NOMO-1 (cell line): ENCODE measurements around the gene CLDN9.
A peak's percentile ranks its signal among the peaks of the same experiment; 100 is the strongest.

Experiments
- DNase-seq, 2 experiments: peaks; one replicate each; lab custom pipeline; 2025; ENCODE audit not compliant: unreplicated experiment in 2 of 2; lab: John Stamatoyannopoulos, UW

The CLDN9 gene

GRCh38 chr16:3017794-3018506 lies 5.2 kb downstream of the CLDN9 start, which contains the start of gene CLDN6:
CLDN6 (minus strand) TSS chr16:3018183; CDS start chr16:3016021, 2,162 bp downstream.
- no peak for DNase-seq

- no peak for DNase-seq
Measured at GRCh38 chr16:3019594-3020246, 7.0 kb downstream of the CLDN9 start.

DNA sequence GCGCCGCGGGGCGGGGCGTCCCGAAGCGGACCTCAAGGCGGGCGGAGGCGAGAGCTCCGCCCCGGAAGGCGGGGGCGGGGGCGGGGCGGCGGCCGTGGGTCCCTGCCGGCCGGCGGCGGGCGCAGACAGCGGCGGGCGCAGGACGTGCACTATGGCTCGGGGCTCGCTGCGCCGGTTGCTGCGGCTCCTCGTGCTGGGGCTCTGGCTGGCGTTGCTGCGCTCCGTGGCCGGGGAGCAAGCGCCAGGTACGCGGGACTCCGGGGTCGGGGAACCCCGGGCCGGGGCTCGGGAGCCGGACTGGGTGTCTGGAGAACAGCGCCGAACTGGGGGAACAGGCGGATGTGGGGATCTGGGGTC lies 7.5 kb downstream of the CLDN9 start, which contains the start of gene TNFRSF12A:
Gene TNFRSF12A (plus strand): TSS at position 122 of the 357 bp plus-strand sequence. CDS start 30 bp downstream, at position 152.
- DNase-seq, result peak; percentile 66 to 87

- DNase-seq, result peak in 1 of 2 experiments; percentile 37
Measured at GRCh38 chr16:3020604-3021448, 8.1 kb downstream of the CLDN9 start.

DNA sequence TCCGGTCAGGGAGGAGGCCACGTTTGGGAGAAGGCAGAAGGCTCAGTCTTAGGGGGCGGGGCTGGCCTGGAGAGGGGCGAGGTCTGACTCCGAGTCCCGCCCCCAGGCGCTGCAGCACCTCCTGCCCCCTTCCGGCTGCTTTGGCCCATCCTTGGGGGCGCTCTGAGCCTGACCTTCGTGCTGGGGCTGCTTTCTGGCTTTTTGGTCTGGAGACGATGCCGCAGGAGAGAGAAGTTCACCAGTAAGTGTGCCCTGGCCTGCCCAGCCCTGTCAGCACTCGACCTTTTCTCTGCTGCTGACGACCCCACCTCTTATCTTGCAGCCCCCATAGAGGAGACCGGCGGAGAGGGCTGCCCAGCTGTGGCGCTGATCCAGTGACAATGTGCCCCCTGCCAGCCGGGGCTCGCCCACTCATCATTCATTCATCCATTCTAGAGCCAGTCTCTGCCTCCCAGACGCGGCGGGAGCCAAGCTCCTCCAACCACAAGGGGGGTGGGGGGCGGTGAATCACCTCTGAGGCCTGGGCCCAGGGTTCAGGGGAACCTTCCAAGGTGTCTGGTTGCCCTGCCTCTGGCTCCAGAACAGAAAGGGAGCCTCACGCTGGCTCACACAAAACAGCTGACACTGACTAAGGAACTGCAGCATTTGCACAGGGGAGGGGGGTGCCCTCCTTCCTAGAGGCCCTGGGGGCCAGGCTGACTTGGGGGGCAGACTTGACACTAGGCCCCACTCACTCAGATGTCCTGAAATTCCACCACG lies 8.9 kb downstream of the CLDN9 start:
- peak; percentile 74 to 91 for DNase-seq

DNA sequence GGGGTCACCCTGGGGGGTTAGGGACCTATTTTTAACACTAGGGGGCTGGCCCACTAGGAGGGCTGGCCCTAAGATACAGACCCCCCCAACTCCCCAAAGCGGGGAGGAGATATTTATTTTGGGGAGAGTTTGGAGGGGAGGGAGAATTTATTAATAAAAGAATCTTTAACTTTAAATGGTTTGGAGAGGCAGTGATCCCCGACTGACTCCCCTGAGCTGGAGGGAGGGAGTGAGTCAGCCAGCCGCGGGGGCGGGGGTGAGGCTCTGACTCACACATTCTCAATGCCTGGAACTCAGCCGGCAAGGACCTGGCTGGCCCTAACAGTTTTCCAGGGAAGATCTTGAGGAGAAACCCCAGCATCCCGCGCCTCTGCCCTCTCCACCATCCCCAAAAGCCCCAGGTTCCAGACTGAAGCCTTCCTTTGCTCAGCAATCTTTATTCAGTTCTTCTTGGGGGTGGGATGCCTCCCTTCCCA lies 9.5 kb downstream of the CLDN9 start:
- peak; percentile 34 to 59 for DNase-seq

DNA sequence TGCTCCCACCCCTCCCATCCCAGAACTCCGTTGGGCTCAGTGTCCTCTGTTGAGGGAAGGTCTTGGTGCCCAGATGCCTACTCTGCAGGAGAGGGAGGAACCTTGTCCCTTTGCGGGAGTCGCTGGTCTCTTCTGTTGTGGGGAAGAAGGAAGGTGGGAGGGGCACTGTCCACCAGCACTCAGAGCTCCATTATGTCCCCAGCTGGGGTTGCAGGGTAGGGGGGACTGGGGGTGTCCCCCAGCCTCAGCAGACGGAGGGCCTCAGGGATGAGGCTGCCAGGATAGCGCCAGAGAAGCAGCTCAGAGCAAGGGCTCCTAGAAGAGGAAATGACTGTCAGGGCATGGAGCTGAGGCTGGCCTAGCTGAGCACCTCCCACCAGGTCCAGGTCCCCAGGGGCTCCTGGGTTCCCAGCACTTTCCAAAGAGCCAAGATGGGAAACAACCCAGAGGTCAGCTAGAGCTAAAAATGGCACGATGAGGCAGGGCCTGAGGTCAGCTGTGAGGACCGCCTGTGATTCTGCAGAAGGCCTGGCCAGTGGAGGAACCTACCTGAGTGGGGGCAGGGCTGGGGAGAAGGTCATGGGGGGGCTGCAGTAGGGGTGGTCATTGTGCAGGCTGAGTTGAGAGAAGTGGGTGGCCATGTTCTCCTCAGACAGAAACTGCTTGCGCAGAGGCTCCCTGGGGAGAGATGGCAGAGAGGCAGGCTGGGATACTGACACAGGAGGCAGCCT lies 10.1 kb downstream of the CLDN9 start:
- no peak for DNase-seq

DNA sequence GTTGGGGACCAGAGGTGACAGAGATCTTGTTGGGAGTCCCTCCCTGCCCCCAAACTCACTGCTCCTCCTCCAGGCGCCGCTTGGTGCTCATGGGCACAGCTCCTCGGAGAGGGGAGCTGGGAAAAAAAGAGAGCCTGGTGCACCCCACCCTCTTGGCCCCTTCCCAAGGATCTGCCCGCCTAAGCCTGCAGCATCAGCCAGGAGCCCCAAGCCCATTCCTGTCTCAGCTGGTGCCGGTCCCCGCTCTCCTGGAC lies 10.6 kb downstream of the CLDN9 start:
- no peak for DNase-seq

DNA sequence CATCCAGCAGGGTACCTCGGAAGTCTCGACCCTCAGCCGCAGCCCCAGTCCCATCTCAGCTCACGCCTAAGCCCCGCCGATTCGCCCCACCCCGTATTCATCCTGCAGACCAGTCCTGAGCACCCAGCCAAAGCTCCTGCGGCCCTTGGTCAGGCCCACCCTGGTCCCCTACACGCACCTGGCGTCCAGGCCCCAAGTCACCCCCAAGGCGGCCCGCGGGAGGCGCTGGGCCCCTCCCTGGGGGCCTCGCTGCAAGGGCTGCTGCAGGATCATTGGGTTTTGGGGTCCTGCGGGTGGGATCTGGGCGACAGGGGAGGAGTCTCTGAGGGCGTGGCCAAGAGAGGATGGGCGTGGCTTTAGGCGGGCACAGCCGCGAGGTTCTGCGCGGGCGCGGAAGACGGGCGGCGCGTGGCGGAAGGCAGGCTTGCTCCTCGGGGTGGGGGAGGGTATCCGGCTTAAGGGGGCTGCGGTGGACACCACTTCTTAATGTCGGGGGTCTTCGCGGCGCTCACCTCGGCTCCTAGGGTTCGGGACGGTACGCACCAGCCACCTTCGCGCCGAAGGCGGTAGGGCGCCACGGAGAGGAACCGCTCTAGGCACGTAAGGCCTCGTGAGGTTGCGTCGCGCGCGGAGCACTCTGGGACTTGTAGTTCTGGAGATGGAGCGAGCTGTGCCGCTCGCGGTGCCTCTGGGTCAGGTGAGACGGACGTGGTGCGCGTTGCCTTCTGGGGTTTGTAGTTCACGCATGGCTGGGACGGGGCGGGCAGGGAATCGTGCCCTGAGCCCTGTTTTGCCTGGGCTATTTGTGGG lies 11.2 kb downstream of the CLDN9 start, which contains the start of the genes HCFC1R1 and THOC6:
Gene HCFC1R1 (minus strand): TSS at position 274 of the 810 bp plus-strand sequence. CDS start 1 bp downstream, at position 273.
Gene THOC6 (plus strand): TSS at position 367 of the 810 bp plus-strand sequence. CDS start 292 bp downstream, at position 659.
- peak; percentile 95 to 97 for DNase-seq

DNA sequence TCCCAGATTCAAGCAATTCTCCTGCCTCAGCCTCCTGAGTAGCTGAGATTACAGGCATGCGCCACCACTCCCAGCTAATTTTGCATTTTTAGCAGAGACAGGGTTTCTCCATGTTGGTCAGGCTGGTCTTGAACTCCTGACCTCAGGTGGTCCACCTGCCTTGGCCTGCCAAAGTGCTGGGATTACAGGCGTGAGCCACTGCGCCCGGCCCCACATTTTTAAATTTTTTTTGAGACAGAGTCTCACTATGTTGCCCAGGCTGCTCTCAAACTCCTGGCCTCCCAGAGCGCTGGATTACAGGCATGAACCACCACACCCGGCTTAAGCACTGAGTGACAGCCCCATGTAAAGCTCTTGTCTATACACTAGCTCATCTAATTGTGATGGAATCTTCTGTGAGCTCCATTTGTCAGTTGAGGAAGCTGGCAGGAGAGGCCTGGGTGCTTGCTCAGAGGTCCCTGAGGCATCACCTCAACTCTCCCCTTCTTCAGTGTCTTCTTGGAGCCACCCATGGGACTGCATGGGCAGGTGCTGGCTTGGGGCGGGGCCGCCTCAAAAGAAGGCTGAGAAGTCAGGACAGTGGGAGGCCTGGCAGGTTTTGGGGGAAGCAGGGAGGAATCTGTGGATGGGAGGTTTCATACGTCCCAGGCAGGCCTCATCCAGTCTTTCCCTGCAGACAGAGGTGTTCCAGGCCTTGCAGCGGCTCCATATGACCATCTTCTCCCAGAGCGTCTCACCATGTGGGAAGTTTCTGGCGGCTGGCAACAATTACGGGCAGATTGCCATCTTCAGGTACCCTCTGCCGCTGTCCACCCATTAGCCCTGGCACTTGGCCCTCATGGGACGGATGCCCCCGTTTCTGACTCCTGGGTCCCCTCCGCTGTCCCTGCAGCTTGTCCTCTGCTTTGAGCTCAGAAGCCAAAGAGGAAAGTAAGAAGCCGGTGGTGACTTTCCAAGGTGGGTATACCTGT lies 12.6 kb downstream of the CLDN9 start:
- no peak for DNase-seq

- DNase-seq, result no peak
Measured at GRCh38 chr16:3026003-3026378, 13.3 kb downstream of the CLDN9 start.

DNA sequence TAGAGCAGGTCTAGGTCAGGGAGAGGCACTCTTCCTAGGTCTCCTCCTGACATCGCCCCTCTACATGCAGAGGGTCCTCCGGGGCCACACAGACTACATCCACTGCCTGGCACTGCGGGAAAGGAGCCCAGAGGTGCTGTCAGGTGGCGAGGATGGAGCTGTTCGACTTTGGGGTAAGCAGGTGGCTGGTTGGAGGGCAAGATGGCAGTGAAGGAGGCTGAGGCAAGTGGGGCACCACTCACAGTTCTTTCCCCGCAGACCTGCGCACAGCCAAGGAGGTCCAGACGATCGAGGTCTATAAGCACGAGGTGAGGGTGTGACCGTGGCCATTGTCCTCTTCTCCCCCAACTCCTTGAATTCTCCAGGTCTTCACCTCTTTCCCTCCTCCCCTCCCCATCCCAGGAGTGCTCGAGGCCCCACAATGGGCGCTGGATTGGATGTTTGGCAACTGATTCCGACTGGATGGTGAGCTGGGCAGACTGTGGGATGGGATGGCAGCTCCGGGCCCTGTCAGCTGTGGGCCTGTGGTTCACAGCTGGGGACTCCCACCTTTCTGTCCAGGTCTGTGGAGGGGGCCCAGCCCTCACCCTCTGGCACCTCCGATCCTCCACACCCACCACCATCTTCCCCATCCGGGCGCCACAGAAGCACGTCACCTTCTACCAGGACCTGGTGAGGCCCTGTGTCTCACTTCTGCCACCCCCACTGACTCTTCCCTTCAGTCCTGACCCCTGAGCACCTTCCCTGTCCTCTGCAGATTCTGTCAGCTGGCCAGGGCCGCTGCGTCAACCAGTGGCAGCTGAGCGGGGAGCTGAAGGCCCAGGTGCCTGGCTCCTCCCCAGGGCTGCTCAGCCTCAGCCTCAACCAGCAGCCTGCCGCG lies 14.1 kb downstream of the CLDN9 start:
- no peak for DNase-seq

DNA sequence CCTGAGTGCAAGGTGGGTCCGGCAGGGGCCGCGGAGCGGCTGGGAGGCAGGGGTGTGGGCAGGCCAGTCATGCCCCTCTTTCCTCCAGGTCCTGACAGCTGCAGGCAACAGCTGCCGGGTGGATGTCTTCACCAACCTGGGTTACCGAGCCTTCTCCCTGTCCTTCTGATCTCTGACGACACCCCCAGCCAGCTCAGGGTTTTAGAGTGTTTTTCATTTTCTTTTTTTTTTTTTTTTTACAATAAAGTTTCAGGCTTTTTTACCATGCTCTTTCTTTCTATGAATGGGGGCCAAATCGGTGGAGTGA lies 14.7 kb downstream of the CLDN9 start:
- no peak for DNase-seq

GRCh38 chr16:3027983-3028715 lies 15.4 kb downstream of the CLDN9 start:
- peak; percentile 62 to 67 for DNase-seq

DNA sequence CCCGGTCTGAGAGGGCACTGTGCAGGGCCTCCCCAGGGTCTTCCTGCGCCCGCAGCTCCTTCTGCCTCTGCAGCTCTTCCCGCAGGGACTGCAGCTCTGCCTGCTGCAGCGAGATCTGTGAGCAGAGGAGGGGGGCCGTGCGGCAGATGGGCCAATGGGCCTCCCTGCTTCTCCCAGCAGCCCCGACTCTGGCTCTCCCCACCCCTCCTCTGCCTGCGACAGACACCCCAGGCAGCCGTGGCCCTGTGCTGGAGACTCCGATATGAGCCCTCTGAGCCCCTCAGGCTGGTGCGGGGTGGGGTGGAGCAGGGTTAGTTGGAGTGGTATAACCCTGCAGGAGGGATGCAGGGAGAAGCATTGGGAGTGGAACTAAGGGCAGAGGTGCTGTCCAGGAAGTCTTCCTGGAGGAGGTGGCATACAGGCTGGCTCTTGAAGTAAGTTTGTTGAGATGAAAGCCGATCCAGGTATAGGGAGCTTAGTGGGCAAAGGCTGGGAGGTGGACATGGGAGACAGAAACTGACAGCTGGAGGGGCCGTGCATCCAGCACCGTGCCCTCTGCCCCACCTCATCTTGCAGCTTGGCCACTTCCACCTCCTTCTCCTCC lies 16.1 kb downstream of the CLDN9 start:
- no peak for DNase-seq
